Esophagus squamous epithelium (tissue), 4 donors: Measurements from ENCODE around the gene TUBG1.

Experiments used
- POLR2A ChIP-seq, 4 donors: fragments of 450-650 bp; IDR thresholded peaks; one replicate each; pipeline ENCODE4 v1.6.1; 2017; ENCODE audit warnings: antibody characterized with exemption in 4 of 4, mild to moderate bottlenecking in 4 of 4, moderate library complexity in 3 of 4
- TF ChIP-seq, protein P1 (sequence below), 6 experiments: fragments of 450-650 bp in 4 of 6; fragments of 200-600 bp in 2 of 6; sonication (generic) in 2 of 6; IDR thresholded peaks; one replicate each; pipeline ENCODE4 v1.5.1; 2016 to 2019; ENCODE audit warnings: antibody characterized with exemption in 6 of 6, mild to moderate bottlenecking in 4 of 6, moderate library complexity in 4 of 6

- TF ChIP-seq, protein P1, sequence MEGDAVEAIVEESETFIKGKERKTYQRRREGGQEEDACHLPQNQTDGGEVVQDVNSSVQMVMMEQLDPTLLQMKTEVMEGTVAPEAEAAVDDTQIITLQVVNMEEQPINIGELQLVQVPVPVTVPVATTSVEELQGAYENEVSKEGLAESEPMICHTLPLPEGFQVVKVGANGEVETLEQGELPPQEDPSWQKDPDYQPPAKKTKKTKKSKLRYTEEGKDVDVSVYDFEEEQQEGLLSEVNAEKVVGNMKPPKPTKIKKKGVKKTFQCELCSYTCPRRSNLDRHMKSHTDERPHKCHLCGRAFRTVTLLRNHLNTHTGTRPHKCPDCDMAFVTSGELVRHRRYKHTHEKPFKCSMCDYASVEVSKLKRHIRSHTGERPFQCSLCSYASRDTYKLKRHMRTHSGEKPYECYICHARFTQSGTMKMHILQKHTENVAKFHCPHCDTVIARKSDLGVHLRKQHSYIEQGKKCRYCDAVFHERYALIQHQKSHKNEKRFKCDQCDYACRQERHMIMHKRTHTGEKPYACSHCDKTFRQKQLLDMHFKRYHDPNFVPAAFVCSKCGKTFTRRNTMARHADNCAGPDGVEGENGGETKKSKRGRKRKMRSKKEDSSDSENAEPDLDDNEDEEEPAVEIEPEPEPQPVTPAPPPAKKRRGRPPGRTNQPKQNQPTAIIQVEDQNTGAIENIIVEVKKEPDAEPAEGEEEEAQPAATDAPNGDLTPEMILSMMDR (IDR thresholded peaks at IDR 0.05): no peak
- TF ChIP-seq POLR2A (IDR thresholded peaks at IDR 0.05): no peak
Observed at GRCh38 chr17:42562388-42563142, 46.9 kb upstream of the TUBG1 start.
